Measurements from ENCODE around the gene MCM9.

DNA sequence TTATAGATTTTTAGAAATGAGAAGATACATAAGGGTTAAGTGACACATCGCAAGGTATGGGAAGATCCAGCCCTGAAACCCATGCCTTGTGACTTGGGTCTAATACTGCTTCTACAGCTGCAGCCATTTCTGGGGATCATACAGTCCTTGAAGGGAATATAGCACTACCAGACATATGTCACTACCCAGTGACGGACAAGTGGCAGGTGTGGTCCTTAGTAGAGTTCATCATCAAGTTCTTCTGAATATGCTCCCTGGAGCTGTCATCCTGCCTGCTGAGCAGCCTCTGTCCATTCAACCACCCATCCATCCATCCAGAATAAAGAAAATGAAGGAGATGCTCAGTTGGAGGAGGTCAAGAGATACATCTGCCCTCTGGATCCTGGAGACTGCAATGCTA is 159.6 kb downstream of the MCM9 start:
- TF ChIP-seq CTCF (IDR thresholded peaks at IDR 0.05), result no peak
- TF ChIP-seq POLR2A (IDR thresholded peaks at IDR 0.05), result no peak

All from Peyer's patch (tissue), 4 donors.